HG03469 (cell line): ENCODE data around the gene PAPPA2.

Source experiments
- ATAC-seq: cut with Tn5 transposase; IDR thresholded peaks from one replicate; pipeline ENCODE4 v1.9.1; 2021; ENCODE audit warnings: mild to moderate bottlenecking, moderate library complexity, moderate number of reproducible peaks; ENCODE audit not compliant: unreplicated experiment

PAPPA2 gene

DNA sequence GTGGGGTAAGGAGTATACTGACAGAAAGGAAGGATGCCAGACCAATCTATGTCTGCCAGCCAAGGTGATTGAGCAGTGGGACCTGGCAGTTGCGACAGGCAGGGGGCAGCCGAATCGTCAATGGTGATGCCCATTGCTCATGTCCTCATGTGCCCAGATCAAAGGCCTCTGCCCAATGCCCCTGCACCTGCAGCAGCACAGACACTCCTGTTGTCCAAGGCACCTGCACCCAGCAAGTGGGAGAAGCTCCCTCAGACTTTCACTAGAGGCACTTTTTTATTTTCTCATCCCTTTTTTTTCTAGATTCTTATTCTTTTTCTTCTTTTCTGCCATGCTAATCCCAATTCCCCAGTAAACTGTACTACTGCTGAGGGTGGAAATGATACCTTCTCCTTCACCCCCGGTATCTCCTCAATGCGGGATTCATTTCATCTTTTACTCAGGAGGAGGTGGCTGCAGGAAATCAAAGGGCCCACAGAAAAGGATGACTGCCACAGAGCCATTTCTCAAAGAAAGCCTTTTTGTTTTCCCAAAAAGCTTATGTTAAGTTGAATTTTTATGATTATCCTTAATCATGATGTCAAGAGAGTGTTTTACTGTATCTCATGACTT is 332.0 kb downstream of the PAPPA2 start:
- ATAC-seq = no peak

DNA sequence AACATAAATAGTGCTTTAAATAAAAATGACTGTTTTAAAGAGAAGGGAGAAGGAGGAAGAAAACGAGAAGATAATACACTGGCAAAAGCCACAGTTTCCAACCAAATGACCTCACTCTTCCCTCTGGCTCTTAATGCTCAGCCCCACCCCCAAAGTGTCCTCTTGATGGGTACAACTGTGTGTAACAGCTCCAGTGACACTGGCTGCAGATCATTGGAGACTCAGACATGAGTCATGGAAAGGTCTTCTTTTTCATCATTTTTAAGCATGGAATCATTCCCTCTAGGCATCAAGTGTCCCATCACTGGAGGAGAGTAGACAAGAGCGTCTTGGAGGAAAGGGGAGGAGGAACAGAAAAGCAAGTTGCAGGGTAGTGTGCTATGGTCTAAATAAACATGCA is 333.0 kb downstream of the PAPPA2 start:
- no peak for ATAC-seq

DNA sequence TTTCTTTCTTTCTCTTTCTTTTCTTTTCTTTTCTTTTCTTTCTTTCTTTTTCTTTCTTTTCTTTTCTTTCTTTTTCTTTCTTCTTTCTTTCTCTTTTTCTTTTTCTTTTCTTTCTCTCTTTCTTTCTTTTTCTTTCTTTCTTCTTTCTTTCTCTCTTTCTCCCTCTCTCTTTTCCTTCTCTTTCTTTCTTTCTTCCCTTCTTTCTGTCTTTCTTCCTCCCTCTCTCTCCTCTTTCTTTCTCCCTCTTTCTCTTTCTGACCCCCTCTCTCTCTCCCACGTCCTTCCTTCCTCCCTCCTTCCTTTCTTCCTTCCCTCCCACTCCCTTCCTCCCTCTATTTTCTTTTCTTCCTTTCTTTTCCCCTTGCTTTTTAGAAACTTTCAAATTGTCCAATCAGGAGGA is 333.6 kb downstream of the PAPPA2 start:
- no peak for ATAC-seq

- ATAC-seq = no peak
Observed at GRCh38 chr1:176799327-176799726, 336.4 kb downstream of the PAPPA2 start.

- no peak for ATAC-seq
Observed at GRCh38 chr1:176800978-176801513, 338.1 kb downstream of the PAPPA2 start.

DNA sequence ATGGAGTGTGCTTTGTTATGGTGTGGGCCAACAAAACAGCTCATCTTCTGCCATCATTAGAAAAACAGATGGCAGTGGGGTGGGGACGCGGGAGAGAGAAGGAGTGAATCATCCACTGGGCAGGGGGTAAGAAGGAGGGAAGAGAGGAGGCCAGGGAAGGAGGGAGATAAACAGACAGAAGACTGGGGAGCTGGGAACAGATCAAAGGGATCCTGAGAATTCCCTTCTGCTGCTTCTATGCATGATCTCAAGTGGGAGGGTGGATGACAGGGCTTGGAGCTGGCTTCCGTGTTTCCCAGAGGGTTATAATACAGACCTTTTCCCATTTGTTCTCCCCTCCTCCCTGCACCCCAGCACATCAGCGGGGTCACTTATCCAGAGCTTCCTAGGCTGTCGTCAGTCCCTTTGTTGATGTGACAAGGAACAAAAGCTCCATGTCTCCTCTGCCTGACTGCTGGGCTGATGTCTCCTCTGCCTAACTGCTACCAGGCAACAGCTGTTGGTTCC is 338.6 kb downstream of the PAPPA2 start:
- ATAC-seq = no peak

DNA sequence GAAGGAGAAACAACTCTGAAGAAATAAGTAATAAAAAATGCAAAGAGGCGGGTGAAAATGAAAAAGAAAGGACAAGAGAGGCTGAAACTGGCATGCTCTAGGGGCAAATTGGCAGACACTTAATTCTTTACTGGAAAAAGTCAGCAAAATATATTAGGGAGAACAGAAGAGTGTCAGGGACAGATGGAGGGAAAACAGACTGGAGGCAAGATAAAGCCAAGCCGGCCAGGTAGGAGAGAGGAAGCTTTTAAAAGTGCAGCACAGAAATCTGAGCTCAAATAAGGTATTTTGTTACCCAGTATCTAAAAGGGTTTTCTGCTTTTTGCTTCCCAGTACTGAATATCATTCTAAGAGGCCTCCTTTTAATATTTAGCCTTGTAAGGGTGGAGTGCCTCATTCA is 339.3 kb downstream of the PAPPA2 start:
- ATAC-seq = no peak

GRCh38 chr1:176803042-176803441 is 340.1 kb downstream of the PAPPA2 start:
- ATAC-seq = no peak

- ATAC-seq = no peak
Observed at GRCh38 chr1:176803596-176803995, 340.6 kb downstream of the PAPPA2 start.

GRCh38 chr1:176809292-176809691 is 346.3 kb downstream of the PAPPA2 start:
- ATAC-seq = no peak

GRCh38 chr1:176811511-176812288 is 348.7 kb downstream of the PAPPA2 start:
- no peak for ATAC-seq

GRCh38 chr1:176815621-176816020 is 352.6 kb downstream of the PAPPA2 start:
- no peak for ATAC-seq

DNA sequence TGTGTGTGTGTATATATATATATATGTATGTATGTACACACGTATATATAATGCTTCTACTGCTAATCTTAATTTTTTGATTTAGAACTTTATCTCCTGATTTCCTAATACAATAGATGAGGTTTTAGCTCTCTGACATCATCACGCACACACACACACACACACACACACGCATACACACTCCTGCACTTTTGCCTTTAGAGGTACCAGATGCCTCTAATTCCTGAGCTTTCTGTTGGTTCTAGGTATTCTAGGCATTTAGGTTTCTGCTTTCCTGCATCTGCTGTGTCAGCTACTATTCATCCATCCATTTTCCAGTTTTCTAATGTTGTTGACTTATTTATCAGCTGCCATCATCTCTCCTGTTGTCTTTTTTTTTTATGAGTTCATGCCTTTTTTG is 353.3 kb downstream of the PAPPA2 start:
- ATAC-seq = no peak

GRCh38 chr1:176820391-176821031 is 357.5 kb downstream of the PAPPA2 start:
- ATAC-seq = no peak

- ATAC-seq = no peak
Observed at GRCh38 chr1:176826265-176826664, 363.3 kb downstream of the PAPPA2 start.

DNA sequence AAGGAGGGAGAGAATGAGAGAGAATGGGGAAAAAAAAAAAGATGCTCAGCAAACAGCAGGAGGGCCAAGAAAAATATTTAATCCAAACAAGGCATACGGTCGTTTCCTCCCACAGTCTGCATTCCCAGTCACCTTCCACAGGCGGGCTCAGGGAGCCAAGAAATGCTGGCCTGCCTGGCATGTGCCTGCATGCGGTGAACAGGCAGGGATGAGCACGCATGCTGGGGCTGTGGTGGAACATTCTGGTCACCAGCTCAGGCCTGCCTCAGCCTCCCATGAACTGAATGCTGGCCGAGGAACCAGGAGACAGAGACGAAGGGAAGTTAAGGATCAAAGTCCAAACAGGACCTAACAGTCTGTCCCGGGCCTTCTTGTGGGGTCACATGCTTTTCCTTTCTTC is 366.3 kb downstream of the PAPPA2 start:
- no peak for ATAC-seq

GRCh38 chr1:176831150-176831549 is 368.2 kb downstream of the PAPPA2 start:
- no peak for ATAC-seq

- no peak for ATAC-seq
Observed at GRCh38 chr1:176837708-176838107, 374.7 kb downstream of the PAPPA2 start.

GRCh38 chr1:176838276-176838995 is 375.5 kb downstream of the PAPPA2 start:
- no peak for ATAC-seq

- ATAC-seq = no peak
Observed at GRCh38 chr1:176839216-176839615, 376.2 kb downstream of the PAPPA2 start.

- ATAC-seq = no peak
Observed at GRCh38 chr1:176841238-176841637, 378.3 kb downstream of the PAPPA2 start.
